ENCODE results near the gene PPP5C.

DNA sequence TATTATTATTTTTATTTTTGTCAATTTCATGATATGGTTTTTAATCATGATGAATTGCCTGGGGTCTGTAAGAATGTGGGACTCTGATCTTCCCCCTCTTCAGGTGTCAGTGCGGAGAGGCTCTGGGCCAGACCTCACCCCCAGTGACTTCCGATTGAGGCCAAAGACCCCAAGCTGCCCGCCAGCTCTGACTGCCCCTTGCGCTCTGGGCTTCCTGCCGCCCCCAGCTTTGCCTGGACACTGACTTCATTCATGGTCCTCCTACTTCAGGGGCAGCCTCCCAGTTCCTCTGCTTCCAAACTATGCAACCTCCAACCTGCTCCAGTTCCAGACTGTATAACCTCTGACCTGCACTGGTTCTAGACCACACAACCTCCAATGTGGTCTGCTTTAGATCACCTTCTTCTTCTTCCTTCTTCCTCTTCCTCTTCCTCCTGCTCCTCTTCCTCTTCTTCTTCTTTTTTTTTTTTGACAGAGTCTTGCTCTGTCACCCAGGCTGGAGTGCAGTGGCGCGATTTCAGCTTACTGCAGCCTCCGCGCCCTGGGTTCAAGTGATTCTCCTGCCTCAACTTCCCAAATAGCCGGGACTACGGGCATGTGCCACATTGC lies 6.7 kb upstream of the PPP5C start:
- TF ChIP-seq FOXJ3 (CRISPR knock-in tag; IDR thresholded peaks at IDR 0.05) (no peak), DIDO1 (tag; IDR thresholded peaks at IDR 0.05; ENCODE audit: low read depth) (no peak), POLR2A (conservative IDR thresholded peaks at IDR 0.05) (no peak), MAZ (CRISPR knock-in tag; conservative IDR thresholded peaks at IDR 0.05 in 1 of 2, IDR thresholded peaks at IDR 0.05 in 1 of 2) (no peak), NRF1 (conservative IDR thresholded peaks at IDR 0.05 in 1 of 2, IDR thresholded peaks at IDR 0.05 in 1 of 2) (no peak), NR1H2 (CRISPR knock-in tag; IDR thresholded peaks at IDR 0.05) (no peak), ZKSCAN1 (IDR thresholded peaks at IDR 0.05; ENCODE audit: low read depth, low read length) (no peak), SPI1 (IDR thresholded peaks at IDR 0.05; ENCODE audit: borderline replicate concordance, low read depth, low read length) (no peak), MAFF (IDR thresholded peaks at IDR 0.05; ENCODE audit: low read length) (no peak), JUN (IDR thresholded peaks at IDR 0.05; ENCODE audit: borderline replicate concordance, low read depth, low read length) (no peak), JUN (CRISPR knock-in tag; IDR thresholded peaks at IDR 0.05; ENCODE audit: borderline replicate concordance) (no peak)
- TF ChIP-seq, protein P1, sequence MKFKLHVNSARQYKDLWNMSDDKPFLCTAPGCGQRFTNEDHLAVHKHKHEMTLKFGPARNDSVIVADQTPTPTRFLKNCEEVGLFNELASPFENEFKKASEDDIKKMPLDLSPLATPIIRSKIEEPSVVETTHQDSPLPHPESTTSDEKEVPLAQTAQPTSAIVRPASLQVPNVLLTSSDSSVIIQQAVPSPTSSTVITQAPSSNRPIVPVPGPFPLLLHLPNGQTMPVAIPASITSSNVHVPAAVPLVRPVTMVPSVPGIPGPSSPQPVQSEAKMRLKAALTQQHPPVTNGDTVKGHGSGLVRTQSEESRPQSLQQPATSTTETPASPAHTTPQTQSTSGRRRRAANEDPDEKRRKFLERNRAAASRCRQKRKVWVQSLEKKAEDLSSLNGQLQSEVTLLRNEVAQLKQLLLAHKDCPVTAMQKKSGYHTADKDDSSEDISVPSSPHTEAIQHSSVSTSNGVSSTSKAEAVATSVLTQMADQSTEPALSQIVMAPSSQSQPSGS (CRISPR knock-in tag; IDR thresholded peaks at IDR 0.05), result no peak
- TF ChIP-seq, protein P2, sequence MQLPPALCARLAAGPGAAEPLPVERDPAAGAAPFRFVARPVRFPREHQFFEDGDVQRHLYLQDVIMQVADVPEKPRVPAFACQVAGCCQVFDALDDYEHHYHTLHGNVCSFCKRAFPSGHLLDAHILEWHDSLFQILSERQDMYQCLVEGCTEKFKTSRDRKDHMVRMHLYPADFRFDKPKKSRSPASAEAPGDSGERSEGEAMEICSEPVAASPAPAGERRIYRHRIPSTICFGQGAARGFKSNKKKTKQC (CRISPR knock-in tag; IDR thresholded peaks at IDR 0.05), result no peak
- TF ChIP-seq, protein P3, sequence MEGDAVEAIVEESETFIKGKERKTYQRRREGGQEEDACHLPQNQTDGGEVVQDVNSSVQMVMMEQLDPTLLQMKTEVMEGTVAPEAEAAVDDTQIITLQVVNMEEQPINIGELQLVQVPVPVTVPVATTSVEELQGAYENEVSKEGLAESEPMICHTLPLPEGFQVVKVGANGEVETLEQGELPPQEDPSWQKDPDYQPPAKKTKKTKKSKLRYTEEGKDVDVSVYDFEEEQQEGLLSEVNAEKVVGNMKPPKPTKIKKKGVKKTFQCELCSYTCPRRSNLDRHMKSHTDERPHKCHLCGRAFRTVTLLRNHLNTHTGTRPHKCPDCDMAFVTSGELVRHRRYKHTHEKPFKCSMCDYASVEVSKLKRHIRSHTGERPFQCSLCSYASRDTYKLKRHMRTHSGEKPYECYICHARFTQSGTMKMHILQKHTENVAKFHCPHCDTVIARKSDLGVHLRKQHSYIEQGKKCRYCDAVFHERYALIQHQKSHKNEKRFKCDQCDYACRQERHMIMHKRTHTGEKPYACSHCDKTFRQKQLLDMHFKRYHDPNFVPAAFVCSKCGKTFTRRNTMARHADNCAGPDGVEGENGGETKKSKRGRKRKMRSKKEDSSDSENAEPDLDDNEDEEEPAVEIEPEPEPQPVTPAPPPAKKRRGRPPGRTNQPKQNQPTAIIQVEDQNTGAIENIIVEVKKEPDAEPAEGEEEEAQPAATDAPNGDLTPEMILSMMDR (IDR thresholded peaks at IDR 0.05 in 2 of 3, conservative IDR thresholded peaks at IDR 0.05 in 1 of 3; ENCODE audit: insufficient read depth in 2 of 3, low read depth in 1 of 3, low read length in 3 of 3), result no peak
- TF ChIP-seq, protein P4, sequence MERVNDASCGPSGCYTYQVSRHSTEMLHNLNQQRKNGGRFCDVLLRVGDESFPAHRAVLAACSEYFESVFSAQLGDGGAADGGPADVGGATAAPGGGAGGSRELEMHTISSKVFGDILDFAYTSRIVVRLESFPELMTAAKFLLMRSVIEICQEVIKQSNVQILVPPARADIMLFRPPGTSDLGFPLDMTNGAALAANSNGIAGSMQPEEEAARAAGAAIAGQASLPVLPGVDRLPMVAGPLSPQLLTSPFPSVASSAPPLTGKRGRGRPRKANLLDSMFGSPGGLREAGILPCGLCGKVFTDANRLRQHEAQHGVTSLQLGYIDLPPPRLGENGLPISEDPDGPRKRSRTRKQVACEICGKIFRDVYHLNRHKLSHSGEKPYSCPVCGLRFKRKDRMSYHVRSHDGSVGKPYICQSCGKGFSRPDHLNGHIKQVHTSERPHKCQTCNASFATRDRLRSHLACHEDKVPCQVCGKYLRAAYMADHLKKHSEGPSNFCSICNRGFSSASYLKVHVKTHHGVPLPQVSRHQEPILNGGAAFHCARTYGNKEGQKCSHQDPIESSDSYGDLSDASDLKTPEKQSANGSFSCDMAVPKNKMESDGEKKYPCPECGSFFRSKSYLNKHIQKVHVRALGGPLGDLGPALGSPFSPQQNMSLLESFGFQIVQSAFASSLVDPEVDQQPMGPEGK (CRISPR knock-in tag; IDR thresholded peaks at IDR 0.05; ENCODE audit: borderline replicate concordance), result no peak
